ENCODE results near the gene KSR1. TPM values are rescaled to one million over a fixed set of nuclear protein-coding genes. Genes with fewer than 3 reads are reported as not detected.
A peak's percentile ranks its signal among the peaks of the same experiment; 100 is the strongest.

KSR1 gene
- total RNA-seq, 1 donor from 2014 or later, result 59.6 TPM

DNA sequence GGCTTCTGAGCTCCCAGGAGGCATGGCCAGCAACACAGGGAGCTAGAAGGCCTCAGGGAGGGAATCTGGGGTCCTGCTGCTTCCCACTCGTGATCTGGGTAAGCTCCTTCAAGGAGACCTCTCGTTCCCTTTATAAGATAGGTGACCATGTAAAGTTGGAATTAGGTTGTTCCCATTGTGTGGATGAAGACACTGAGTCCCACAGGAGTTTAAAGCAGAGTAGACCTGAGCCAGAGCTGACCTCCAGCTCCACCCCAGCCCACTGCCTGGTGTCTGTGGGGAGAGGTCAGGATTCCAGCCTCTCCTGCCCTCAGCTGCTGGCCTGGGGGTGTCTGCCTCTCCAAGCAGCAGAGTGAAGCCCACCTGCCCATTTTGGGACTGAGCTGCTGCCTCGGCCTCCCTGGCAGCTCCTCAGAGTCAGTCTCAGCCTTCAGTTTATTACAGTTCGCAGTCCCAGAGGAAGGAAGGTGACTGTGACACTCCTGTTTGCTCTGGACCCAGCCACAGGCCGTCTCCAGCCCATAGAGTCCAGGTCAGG lies 141.6 kb downstream of the KSR1 start:
- no peak for DNase-seq
- H3K27ac ChIP-seq, result no peak overlapping the region
- intact Hi-C loops (cut with DNase I), result no loop called here
- no peaks in the 10 kb centered on the region for H3K9me3 ChIP-seq
- no peak for TF ChIP-seq CTCF (IDR thresholded peaks at IDR 0.05)
- H3K4me3 ChIP-seq, result no peak overlapping the region
- peaks cover 58% of the 10 kb centered on the region for H3K36me3 ChIP-seq
- no peak for ATAC-seq
- H3K4me1 ChIP-seq, result peaks cover 10% of the 10 kb centered on the region
- H3K27me3 ChIP-seq (ENCODE audit: low read depth), result no peaks in the 10 kb centered on the region

- no peaks in the 10 kb centered on the region for H3K9me3 ChIP-seq
- ATAC-seq, result no peak
- H3K4me3 ChIP-seq, result no peak overlapping the region
- intact Hi-C loops (cut with DNase I), result no loop called here
- H3K36me3 ChIP-seq, result peaks cover 52% of the 10 kb centered on the region
- no peaks in the 10 kb centered on the region for H3K27me3 ChIP-seq (ENCODE audit: low read depth)
- H3K27ac ChIP-seq, result no peak overlapping the region
- no peak for TF ChIP-seq CTCF (IDR thresholded peaks at IDR 0.05)
- no peak for DNase-seq
- H3K4me1 ChIP-seq, result peaks cover 10% of the 10 kb centered on the region
Observed at GRCh38 chr17:27598337-27599050, 142.2 kb downstream of the KSR1 start.

GRCh38 chr17:27600471-27600870 lies 144.2 kb downstream of the KSR1 start:
- ATAC-seq (no peak), DNase-seq (no peak)
- Histone ChIP-seq H3K9me3 (no peaks in the 10 kb centered on the region), H3K27me3 (ENCODE audit: low read depth) (no peaks in the 10 kb centered on the region), H3K4me1 (peaks cover 10% of the 10 kb centered on the region), H3K4me3 (no peak overlapping the region), H3K27ac (no peak overlapping the region), H3K36me3 (peaks cover 55% of the 10 kb centered on the region)
- intact Hi-C loops (cut with DNase I), result loop anchor here (10.0 kb wide), 2 partner anchors 246 to 366 kb away; no protein-coding TSS in a partner anchor
- TF ChIP-seq CTCF (IDR thresholded peaks at IDR 0.05), result no peak

GRCh38 chr17:27601069-27601974 lies 145.1 kb downstream of the KSR1 start:
- no peaks in the 10 kb centered on the region for H3K27me3 ChIP-seq (ENCODE audit: low read depth)
- ATAC-seq (peak; percentile 56 to 72), DNase-seq (peak; percentile 73)
- peaks cover 10% of the 10 kb centered on the region for H3K4me1 ChIP-seq
- peak; percentile 93 for TF ChIP-seq CTCF (IDR thresholded peaks at IDR 0.05)
- no peaks in the 10 kb centered on the region for H3K9me3 ChIP-seq
- no peak overlapping the region for H3K27ac ChIP-seq
- H3K4me3 ChIP-seq, result no peak overlapping the region
- intact Hi-C loops (cut with DNase I), result loop anchor here (10.0 kb wide), 2 partner anchors 247 to 367 kb away; no protein-coding TSS in a partner anchor
- peaks cover 55% of the 10 kb centered on the region for H3K36me3 ChIP-seq

- H3K9me3 ChIP-seq, result no peaks in the 10 kb centered on the region
- H3K4me3 ChIP-seq, result no peak overlapping the region
- intact Hi-C loops (cut with DNase I), result loop anchor here (10.0 kb wide), 2 partner anchors 247 to 367 kb away; no protein-coding TSS in a partner anchor
- peaks cover 58% of the 10 kb centered on the region for H3K36me3 ChIP-seq
- no peaks in the 10 kb centered on the region for H3K27me3 ChIP-seq (ENCODE audit: low read depth)
- H3K4me1 ChIP-seq, result peaks cover 10% of the 10 kb centered on the region
- ATAC-seq (no peak), DNase-seq (no peak)
- no peak overlapping the region for H3K27ac ChIP-seq
- no peak for TF ChIP-seq CTCF (IDR thresholded peaks at IDR 0.05)
Observed at GRCh38 chr17:27601975-27602302, 145.7 kb downstream of the KSR1 start.
